ENCODE results near the gene KLB. TPM values are rescaled to one million over a fixed set of nuclear protein-coding genes. Genes with fewer than 3 reads are reported as not detected.

The KLB gene
- total RNA-seq, 2 donors from 2014 or later = not detected

DNA sequence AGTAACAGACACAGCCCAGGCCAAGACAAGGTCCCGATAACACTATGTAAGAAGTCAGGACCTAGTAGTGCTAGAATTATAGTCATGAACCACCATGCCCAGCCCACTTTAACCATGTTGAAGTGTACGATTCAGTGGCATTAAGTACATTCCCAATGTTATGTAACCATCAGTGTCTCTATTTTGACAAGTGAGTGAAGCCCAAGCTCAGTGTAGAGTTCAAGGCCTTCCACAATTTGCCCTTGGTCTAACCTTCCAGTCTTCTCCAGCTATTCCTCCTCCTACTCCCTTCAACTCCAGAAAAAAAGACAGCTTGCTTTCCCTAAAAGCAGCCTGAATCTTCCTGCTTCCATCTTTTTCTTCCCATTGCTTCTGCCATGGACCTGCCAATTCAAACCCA is 83.6 kb downstream of the KLB start:
- Histone ChIP-seq H3K9me3 (no peaks in the 10 kb centered on the region), H3K27ac (no peak overlapping the region), H3K4me1 (ENCODE audit: control insufficient read depth in 1 of 2, low read depth in 2 of 2) (no peaks in the 10 kb centered on the region), H3K36me3 (no peaks in the 10 kb centered on the region), H3K27me3 (replicated peaks; ENCODE audit: insufficient read depth) (no peaks in the 10 kb centered on the region), H3K4me3 (no peak overlapping the region)
- ATAC-seq (ENCODE audit: insufficient number of reproducible peaks, low FRiP score, low read depth) (no peak), DNase-seq (ENCODE audit: low spot score) (no peak)
- TF ChIP-seq, protein P1, sequence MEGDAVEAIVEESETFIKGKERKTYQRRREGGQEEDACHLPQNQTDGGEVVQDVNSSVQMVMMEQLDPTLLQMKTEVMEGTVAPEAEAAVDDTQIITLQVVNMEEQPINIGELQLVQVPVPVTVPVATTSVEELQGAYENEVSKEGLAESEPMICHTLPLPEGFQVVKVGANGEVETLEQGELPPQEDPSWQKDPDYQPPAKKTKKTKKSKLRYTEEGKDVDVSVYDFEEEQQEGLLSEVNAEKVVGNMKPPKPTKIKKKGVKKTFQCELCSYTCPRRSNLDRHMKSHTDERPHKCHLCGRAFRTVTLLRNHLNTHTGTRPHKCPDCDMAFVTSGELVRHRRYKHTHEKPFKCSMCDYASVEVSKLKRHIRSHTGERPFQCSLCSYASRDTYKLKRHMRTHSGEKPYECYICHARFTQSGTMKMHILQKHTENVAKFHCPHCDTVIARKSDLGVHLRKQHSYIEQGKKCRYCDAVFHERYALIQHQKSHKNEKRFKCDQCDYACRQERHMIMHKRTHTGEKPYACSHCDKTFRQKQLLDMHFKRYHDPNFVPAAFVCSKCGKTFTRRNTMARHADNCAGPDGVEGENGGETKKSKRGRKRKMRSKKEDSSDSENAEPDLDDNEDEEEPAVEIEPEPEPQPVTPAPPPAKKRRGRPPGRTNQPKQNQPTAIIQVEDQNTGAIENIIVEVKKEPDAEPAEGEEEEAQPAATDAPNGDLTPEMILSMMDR (IDR thresholded peaks at IDR 0.05) = no peak

DNA sequence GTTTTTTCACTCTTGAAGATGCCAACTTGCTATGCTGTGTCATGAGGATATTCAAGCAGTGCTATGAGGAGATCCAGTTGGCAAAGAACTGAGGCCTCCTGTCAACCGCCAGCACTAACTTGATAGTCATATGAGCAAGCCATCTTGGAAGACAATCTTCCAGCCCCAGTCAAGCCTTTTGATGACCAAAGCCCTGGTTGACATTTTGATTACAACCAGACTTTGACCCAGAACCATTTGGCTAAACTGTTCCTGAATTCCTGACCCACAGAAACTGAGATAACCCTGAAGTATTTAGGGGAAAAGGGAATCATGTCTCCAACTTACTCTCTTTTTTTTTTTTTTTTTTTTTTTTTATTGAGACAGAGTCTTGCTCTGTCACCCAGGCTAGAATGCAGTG is 87.6 kb downstream of the KLB start:
- Histone ChIP-seq H3K36me3 (no peaks in the 10 kb centered on the region), H3K27ac (no peak overlapping the region), H3K4me3 (no peak overlapping the region), H3K4me1 (ENCODE audit: control insufficient read depth in 1 of 2, low read depth in 2 of 2) (no peaks in the 10 kb centered on the region), H3K27me3 (replicated peaks; ENCODE audit: insufficient read depth) (no peaks in the 10 kb centered on the region), H3K9me3 (no peaks in the 10 kb centered on the region)
- TF ChIP-seq, protein P1 (IDR thresholded peaks at IDR 0.05) = no peak
- DNase-seq (ENCODE audit: low spot score) (no peak), ATAC-seq (ENCODE audit: insufficient number of reproducible peaks, low FRiP score, low read depth) (no peak)

- TF ChIP-seq, protein P1 (IDR thresholded peaks at IDR 0.05) = no peak
- no peaks in the 10 kb centered on the region for H3K9me3 ChIP-seq
- no peak overlapping the region for H3K27ac ChIP-seq
These were observed 88.9 kb downstream of the KLB start for GRCh38 chr4:39495446-39496213.

GRCh38 chr4:39497909-39498726 is 91.4 kb downstream of the KLB start:
- ATAC-seq (ENCODE audit: insufficient number of reproducible peaks, low FRiP score, low read depth) (no peak), DNase-seq (ENCODE audit: low spot score) (no peak)
- no peak overlapping the region for H3K4me3 ChIP-seq
- H3K4me1 ChIP-seq (ENCODE audit: control insufficient read depth in 1 of 2, low read depth in 2 of 2) = peaks cover 2 to 12% of the 10 kb centered on the region in 2 donors
- no peaks in the 10 kb centered on the region for H3K27me3 ChIP-seq (replicated peaks; ENCODE audit: insufficient read depth)
- H3K27ac ChIP-seq = no peak overlapping the region
- peaks cover 4% of the 10 kb centered on the region for H3K36me3 ChIP-seq
- H3K9me3 ChIP-seq = no peaks in the 10 kb centered on the region
- TF ChIP-seq, protein P1 (IDR thresholded peaks at IDR 0.05) = no peak

More at GRCh38 chr4:39495446-39496213, 88.9 kb downstream of the KLB start:
- H3K4me3 ChIP-seq = no peak overlapping the region
- no peak for ATAC-seq (ENCODE audit: insufficient number of reproducible peaks, low FRiP score, low read depth)
- H3K36me3 ChIP-seq = no peaks in the 10 kb centered on the region
- no peaks in the 10 kb centered on the region for H3K4me1 ChIP-seq (ENCODE audit: control insufficient read depth in 1 of 2, low read depth in 2 of 2)
- no peaks in the 10 kb centered on the region for H3K27me3 ChIP-seq (replicated peaks; ENCODE audit: insufficient read depth)
- DNase-seq (ENCODE audit: low spot score) = no peak

- DNase-seq (ENCODE audit: low spot score) (no peak), ATAC-seq (ENCODE audit: insufficient number of reproducible peaks, low FRiP score, low read depth) (no peak)
- TF ChIP-seq, protein P1 (IDR thresholded peaks at IDR 0.05) = no peak
- Histone ChIP-seq H3K4me3 (no peak overlapping the region), H3K27me3 (replicated peaks; ENCODE audit: insufficient read depth) (no peaks in the 10 kb centered on the region), H3K27ac (no peak overlapping the region), H3K9me3 (no peaks in the 10 kb centered on the region), H3K4me1 (ENCODE audit: control insufficient read depth in 1 of 2, low read depth in 2 of 2) (peaks cover 2 to 13% of the 10 kb centered on the region in 2 donors), H3K36me3 (peaks cover 9% of the 10 kb centered on the region)
These were observed 91.9 kb downstream of the KLB start for GRCh38 chr4:39498727-39499020.

Measured in thoracic aorta (tissue), 2 donors.